Liver (tissue), 9 donors: ENCODE measurements around the gene RSPRY1. TPM values are rescaled to one million over a fixed set of nuclear protein-coding genes. Genes with fewer than 3 reads are reported as not detected.
A peak's percentile ranks its signal among the peaks of the same experiment; 100 is the strongest.

ENCODE experiments used
- DNase-seq: peaks from one replicate; pipeline ENCODE4 v3.0.0-alpha.2; 2017; ENCODE audit warnings: low spot score
- H3K27ac ChIP-seq, 2 donors: one replicate each; pipeline ENCODE4 v1.7.0; 2013; ENCODE audit warnings: inconsistent platforms in 2 of 2, low read length in 2 of 2, control low read depth in 1 of 2, low read depth in 1 of 2, mild to moderate bottlenecking in 1 of 2
- H3K27me3 ChIP-seq, 4 donors: one replicate each; pipeline versions ENCODE4 v1.6.1 to v1.7.0; 2013; ENCODE audit warnings: low read length in 3 of 4, inconsistent platforms in 1 of 4, mild to moderate bottlenecking in 1 of 4, moderate library complexity in 1 of 4; ENCODE audit not compliant: control insufficient read depth in 4 of 4, insufficient read depth in 4 of 4
- H3K36me3 ChIP-seq, 4 donors: one replicate each; pipeline versions ENCODE4 v1.6.1 to v1.7.0; 2013; ENCODE audit warnings: low read length in 3 of 4, mild to moderate bottlenecking in 3 of 4, low read depth in 1 of 4, moderate library complexity in 1 of 4; ENCODE audit not compliant: control insufficient read depth in 4 of 4, insufficient read depth in 3 of 4
- H3K4me1 ChIP-seq, 4 donors: one replicate each; pipeline versions ENCODE4 v1.6.1 to v1.7.0; 2013; ENCODE audit warnings: low read length in 3 of 4, mild to moderate bottlenecking in 3 of 4, moderate library complexity in 1 of 4; ENCODE audit not compliant: control insufficient read depth in 4 of 4, insufficient read depth in 4 of 4
- H3K4me3 ChIP-seq, 3 donors: one replicate each; pipeline versions ENCODE4 v1.6.1 to v1.7.0; 2013; ENCODE audit warnings: low read length in 3 of 3, control low read depth in 1 of 3, low read depth in 1 of 3, mild to moderate bottlenecking in 1 of 3
- H3K9ac ChIP-seq, 2 donors: one replicate each; pipeline ENCODE4 v1.7.0; 2013; ENCODE audit warnings: low read length in 2 of 2, mild to moderate bottlenecking in 2 of 2, moderate library complexity in 2 of 2, control low read depth in 1 of 2, low read depth in 1 of 2
- H3K9me3 ChIP-seq, 4 donors: one replicate each; pipeline versions ENCODE4 v1.6.1 to v1.7.0; 2013; ENCODE audit warnings: low read length in 3 of 4; ENCODE audit not compliant: control insufficient read depth in 4 of 4
- ATF3 ChIP-seq: IDR thresholded peaks from 2 replicates; pipeline ENCODE4 v1.6.1; 2016; ENCODE audit warnings: antibody characterized with exemption
- EGR1 ChIP-seq, 2 donors: IDR thresholded peaks; 2 replicates each; pipeline ENCODE4 v1.6.1; 2016 to 2018; ENCODE audit warnings: antibody characterized with exemption in 2 of 2, low read depth in 2 of 2
- FOXA1 ChIP-seq: IDR thresholded peaks from 2 replicates; pipeline ENCODE4 v1.6.1; 2016; ENCODE audit warnings: antibody characterized with exemption
- FOXA2 ChIP-seq: IDR thresholded peaks from 2 replicates; pipeline ENCODE4 v1.6.1; 2016; ENCODE audit warnings: antibody characterized with exemption
- GABPA ChIP-seq, 2 donors: IDR thresholded peaks in 1 of 2; conservative IDR thresholded peaks in 1 of 2; 2 replicates each; pipeline ENCODE4 v1.6.1; 2016; ENCODE audit warnings: antibody characterized with exemption in 2 of 2, mild to moderate bottlenecking in 1 of 2, moderate library complexity in 1 of 2
- HNF4A ChIP-seq, 2 donors: conservative IDR thresholded peaks; 2 replicates each; pipeline ENCODE4 v1.6.1; 2016; ENCODE audit warnings: antibody characterized with exemption in 2 of 2, mild to moderate bottlenecking in 2 of 2
- JUND ChIP-seq, 2 donors: IDR thresholded peaks; 2 replicates each; pipeline ENCODE4 v1.6.1; 2016; ENCODE audit warnings: antibody characterized with exemption in 2 of 2
- NR2F2 ChIP-seq: IDR thresholded peaks from 2 replicates; pipeline ENCODE4 v1.6.1; 2016; ENCODE audit warnings: antibody characterized with exemption
- REST ChIP-seq: IDR thresholded peaks from 2 replicates; pipeline ENCODE4 v1.6.1; 2016; ENCODE audit warnings: antibody characterized with exemption, mild to moderate bottlenecking
- RXRA ChIP-seq, 2 donors: IDR thresholded peaks; 2 replicates each; pipeline ENCODE4 v1.6.1; 2017 to 2018; ENCODE audit warnings: antibody characterized with exemption in 2 of 2, mild to moderate bottlenecking in 1 of 2
- SP1 ChIP-seq: IDR thresholded peaks from 2 replicates; pipeline ENCODE4 v1.6.1; 2018; ENCODE audit warnings: antibody characterized with exemption, mild to moderate bottlenecking
- YY1 ChIP-seq: IDR thresholded peaks from 2 replicates; pipeline ENCODE4 v1.6.1; 2016; ENCODE audit warnings: antibody characterized with exemption, mild to moderate bottlenecking
- WGBS: extraction: QIAGEN DNeasy Blood & Tissue Kit; methylation state at CpG from one replicate; pipeline ENCODE4 v1.1.7; 2013; 5-methylcytosine and 5-hydroxymethylcytosine counted together
- polyA plus RNA-seq, 2 donors: library from polyadenylated mRNA; stranded (reverse) in 1 of 2; unstranded in 1 of 2; fragments of 200-250 nt in 1 of 2; fragments of >200 nt in 1 of 2; fragmentation: Nextera tagmentation in 1 of 2; extraction: Ambion mirVana in 1 of 2; gene quantifications; one replicate each; pipeline versions ENCODE4 v1.2.1 to v1.2.3, GENCODE V29; 2013 to 2015
- total RNA-seq, 2 donors: library from RNA; depleted of rRNA; stranded (reverse); fragments of >200 nt; gene quantifications; one replicate each; pipeline ENCODE4 v1.2.3, GENCODE V29; 2014
- TF ChIP-seq, protein P1 (sequence below): fragments of 150-350 bp; IDR thresholded peaks from 2 replicates; pipeline ENCODE4 v1.5.1; 2017; ENCODE audit warnings: improper control_type of control experiment, low read depth, low read length; ENCODE audit not compliant: missing input control
- TF ChIP-seq, protein P2 (sequence below): IDR thresholded peaks from 2 replicates; pipeline ENCODE4 v1.6.1; 2016; ENCODE audit warnings: antibody characterized with exemption
- TF ChIP-seq, protein P3 (sequence below): IDR thresholded peaks from 2 replicates; pipeline ENCODE4 v1.6.1; 2016; ENCODE audit warnings: antibody characterized with exemption
- donor health status: healthy.
- donor health status: healthy.
- donor health status: healthy.
- donor health status: healthy.
- donor health status: healthy.

The RSPRY1 gene
- total and polyA plus RNA-seq, 4 donors = 10.9 to 27.6 (median 20.2) TPM

GRCh38 chr16:57258910-57259475, 72.9 kb downstream of the RSPRY1 start:
- Histone ChIP-seq H3K4me3 (no peak overlapping the region), H3K4me1 (peaks cover 0 to 5% (median 0%) of the 10 kb centered on the region in 4 donors), H3K27ac (no peak overlapping the region), H3K9me3 (no peaks in the 10 kb centered on the region), H3K9ac (no peak overlapping the region), H3K27me3 (no peaks in the 10 kb centered on the region), H3K36me3 (peaks cover 0 to 6% (median 1%) of the 10 kb centered on the region in 4 donors)
- DNase-seq = no peak
- TF ChIP-seq, protein P1, sequence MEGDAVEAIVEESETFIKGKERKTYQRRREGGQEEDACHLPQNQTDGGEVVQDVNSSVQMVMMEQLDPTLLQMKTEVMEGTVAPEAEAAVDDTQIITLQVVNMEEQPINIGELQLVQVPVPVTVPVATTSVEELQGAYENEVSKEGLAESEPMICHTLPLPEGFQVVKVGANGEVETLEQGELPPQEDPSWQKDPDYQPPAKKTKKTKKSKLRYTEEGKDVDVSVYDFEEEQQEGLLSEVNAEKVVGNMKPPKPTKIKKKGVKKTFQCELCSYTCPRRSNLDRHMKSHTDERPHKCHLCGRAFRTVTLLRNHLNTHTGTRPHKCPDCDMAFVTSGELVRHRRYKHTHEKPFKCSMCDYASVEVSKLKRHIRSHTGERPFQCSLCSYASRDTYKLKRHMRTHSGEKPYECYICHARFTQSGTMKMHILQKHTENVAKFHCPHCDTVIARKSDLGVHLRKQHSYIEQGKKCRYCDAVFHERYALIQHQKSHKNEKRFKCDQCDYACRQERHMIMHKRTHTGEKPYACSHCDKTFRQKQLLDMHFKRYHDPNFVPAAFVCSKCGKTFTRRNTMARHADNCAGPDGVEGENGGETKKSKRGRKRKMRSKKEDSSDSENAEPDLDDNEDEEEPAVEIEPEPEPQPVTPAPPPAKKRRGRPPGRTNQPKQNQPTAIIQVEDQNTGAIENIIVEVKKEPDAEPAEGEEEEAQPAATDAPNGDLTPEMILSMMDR = no peak
- TF ChIP-seq REST (no peak), EGR1 (IDR thresholded peaks at IDR 0.05; ENCODE audit: low read depth in 2 of 2) (no peak)
- WGBS = 95% methylated on average over 1 of the region's 1 CpG

DNA sequence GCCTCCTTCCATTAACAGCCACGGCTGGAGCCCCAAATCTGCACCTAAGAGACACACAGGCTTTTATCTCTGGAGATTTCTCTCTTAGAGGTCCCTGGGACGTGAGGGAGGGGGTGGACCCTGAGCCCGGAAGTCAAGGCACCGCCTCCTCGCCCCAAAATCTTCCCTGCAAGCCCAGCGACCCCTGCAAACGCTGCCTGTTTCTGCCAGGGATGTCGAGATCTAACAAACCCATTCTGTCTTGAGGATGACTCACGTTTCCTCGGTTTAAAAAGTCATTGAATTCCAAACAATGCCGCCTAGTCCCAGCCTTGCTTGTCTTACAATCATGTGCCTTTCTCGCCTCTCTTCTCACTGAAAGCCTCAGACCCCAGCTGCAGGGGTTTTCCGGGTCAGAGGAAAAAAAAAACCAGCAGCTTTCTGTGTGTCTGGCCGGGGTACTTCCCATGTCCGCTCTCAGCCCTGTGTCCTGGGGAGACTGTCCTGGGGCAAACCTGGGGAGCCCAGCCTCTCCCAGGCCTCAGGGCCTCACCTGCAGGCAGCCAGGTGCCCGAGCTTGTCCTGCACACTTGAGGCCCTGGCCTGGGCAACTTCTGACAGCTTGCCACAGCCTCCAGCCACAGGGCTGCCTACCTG, 74.3 kb downstream of the RSPRY1 start:
- H3K36me3 ChIP-seq = peaks cover 0 to 5% (median 0%) of the 10 kb centered on the region in 4 donors
- H3K27me3 ChIP-seq = no peaks in the 10 kb centered on the region
- TF ChIP-seq FOXA1 = no peak
- TF ChIP-seq, protein P1 = no peak
- TF ChIP-seq, protein P2, sequence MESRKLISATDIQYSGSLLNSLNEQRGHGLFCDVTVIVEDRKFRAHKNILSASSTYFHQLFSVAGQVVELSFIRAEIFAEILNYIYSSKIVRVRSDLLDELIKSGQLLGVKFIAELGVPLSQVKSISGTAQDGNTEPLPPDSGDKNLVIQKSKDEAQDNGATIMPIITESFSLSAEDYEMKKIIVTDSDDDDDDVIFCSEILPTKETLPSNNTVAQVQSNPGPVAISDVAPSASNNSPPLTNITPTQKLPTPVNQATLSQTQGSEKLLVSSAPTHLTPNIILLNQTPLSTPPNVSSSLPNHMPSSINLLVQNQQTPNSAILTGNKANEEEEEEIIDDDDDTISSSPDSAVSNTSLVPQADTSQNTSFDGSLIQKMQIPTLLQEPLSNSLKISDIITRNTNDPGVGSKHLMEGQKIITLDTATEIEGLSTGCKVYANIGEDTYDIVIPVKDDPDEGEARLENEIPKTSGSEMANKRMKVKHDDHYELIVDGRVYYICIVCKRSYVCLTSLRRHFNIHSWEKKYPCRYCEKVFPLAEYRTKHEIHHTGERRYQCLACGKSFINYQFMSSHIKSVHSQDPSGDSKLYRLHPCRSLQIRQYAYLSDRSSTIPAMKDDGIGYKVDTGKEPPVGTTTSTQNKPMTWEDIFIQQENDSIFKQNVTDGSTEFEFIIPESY = no peak
- TF ChIP-seq EGR1 (IDR thresholded peaks at IDR 0.05; ENCODE audit: low read depth in 2 of 2) = no peak
- TF ChIP-seq, protein P3, sequence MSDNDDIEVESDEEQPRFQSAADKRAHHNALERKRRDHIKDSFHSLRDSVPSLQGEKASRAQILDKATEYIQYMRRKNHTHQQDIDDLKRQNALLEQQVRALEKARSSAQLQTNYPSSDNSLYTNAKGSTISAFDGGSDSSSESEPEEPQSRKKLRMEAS = no peak
- TF ChIP-seq JUND (IDR thresholded peaks at IDR 0.05) = no peak
- TF ChIP-seq GABPA (IDR thresholded peaks at IDR 0.05 in 1 of 2, conservative IDR thresholded peaks at IDR 0.05 in 1 of 2) = no peak
- no peak for TF ChIP-seq RXRA (IDR thresholded peaks at IDR 0.05)
- no peak for TF ChIP-seq REST
- no peak for TF ChIP-seq SP1
- no peak for TF ChIP-seq NR2F2
- no peak for TF ChIP-seq FOXA2
- no peak for TF ChIP-seq ATF3
- TF ChIP-seq HNF4A (conservative IDR thresholded peaks at IDR 0.05) = no peak
- TF ChIP-seq YY1 = no peak
- H3K9me3 ChIP-seq = no peaks in the 10 kb centered on the region
- no peak for DNase-seq
- peak overlapping the region in 1 of 2 donors; percentile 16 for H3K27ac ChIP-seq
- no peak overlapping the region for H3K4me3 ChIP-seq
- peaks cover 0 to 5% (median 0%) of the 10 kb centered on the region in 4 donors for H3K4me1 ChIP-seq
- 65% methylated on average over 16 of the region's 16 CpGs for WGBS
- no peak overlapping the region for H3K9ac ChIP-seq
